HG02610 (cell line): Measurements from ENCODE around the gene PLEKHS1.

ENCODE experiments used
- ATAC-seq: cut with Tn5 transposase; IDR thresholded peaks from one replicate; pipeline ENCODE4 v1.9.1; 2021; ENCODE audit warnings: mild to moderate bottlenecking, moderate library complexity; ENCODE audit not compliant: unreplicated experiment

Gene PLEKHS1

GRCh38 chr10:113751181-113751732, at the start of gene PLEKHS1:
Gene PLEKHS1, plus strand, starts transcription at chr10:113751682. Its CDS starts 3,596 bp downstream, at chr10:113755278.
- ATAC-seq, result no peak

- no peak for ATAC-seq
Measured at GRCh38 chr10:113704637-113705343, 46.7 kb upstream of the PLEKHS1 start.

- ATAC-seq, result no peak
Measured at GRCh38 chr10:113705344-113705652, 46.2 kb upstream of the PLEKHS1 start.

DNA sequence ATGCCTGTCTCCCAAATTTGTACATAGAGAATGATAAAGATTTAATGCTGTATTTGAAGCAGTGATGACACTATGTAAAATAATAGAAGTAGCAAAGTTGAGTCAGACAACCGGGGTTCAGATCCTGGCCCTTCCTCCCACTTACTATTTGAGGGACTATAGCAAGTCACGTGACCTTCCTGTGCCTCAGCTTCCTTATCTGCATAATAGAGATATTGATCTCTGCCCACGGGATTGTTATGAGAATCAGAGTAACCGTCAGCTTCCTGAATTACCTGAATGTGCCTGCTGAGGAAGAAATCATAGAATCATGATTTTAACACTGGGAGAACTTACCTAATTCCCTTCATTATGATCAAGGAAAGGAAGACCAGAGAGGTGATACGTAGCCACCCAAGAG, 44.9 kb upstream of the PLEKHS1 start:
- no peak for ATAC-seq

GRCh38 chr10:113708640-113709039, 42.8 kb upstream of the PLEKHS1 start:
- no peak for ATAC-seq

DNA sequence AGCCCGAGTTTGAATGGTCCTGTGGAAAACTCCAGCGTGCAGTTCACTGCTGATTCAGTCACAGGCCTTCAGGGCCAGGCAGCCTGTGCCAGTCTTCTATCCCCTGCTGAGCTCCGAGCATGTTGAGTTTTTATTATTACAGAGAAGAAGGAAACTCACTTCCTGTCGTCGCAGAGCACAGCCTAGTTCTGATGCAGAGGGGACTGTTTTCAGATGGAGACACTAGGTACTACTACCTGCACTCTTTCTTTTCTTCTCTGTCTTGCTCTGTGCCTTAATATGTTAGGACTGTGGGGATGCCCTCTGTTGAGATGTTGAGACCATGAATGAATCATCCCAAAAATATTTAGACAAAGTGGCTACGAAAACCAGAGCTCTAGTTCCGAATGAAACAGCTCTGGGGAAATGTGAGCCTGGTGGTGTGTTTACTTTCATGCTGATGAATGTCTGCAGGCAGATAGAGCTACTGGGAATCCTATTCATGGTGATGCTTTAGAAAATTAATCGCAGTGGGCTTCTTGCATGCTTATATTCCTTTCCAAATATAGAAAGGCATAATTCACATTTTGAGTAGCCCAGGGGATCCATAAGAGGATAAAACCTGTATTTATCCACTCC, 42.2 kb upstream of the PLEKHS1 start:
- no peak for ATAC-seq

GRCh38 chr10:113711142-113711541, 40.3 kb upstream of the PLEKHS1 start:
- ATAC-seq, result no peak

DNA sequence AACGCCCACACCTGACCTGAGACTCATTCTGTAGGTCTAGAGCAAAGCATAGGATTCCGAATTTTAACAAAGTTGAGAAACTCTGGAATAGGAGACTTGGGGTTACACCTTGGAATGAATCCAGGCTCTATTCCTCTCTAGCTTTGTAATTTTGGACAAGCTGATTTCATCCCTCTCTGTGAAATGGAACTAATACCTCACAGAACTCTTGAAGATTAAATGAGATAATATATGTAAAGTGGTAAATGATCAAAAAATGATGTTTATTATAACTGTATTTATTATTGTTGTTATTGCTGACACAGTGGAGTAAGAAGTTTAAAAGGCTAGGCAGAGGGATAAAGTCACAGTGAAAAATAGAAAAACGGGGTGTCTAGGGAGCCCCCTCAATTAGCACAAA, 39.5 kb upstream of the PLEKHS1 start:
- no peak for ATAC-seq

DNA sequence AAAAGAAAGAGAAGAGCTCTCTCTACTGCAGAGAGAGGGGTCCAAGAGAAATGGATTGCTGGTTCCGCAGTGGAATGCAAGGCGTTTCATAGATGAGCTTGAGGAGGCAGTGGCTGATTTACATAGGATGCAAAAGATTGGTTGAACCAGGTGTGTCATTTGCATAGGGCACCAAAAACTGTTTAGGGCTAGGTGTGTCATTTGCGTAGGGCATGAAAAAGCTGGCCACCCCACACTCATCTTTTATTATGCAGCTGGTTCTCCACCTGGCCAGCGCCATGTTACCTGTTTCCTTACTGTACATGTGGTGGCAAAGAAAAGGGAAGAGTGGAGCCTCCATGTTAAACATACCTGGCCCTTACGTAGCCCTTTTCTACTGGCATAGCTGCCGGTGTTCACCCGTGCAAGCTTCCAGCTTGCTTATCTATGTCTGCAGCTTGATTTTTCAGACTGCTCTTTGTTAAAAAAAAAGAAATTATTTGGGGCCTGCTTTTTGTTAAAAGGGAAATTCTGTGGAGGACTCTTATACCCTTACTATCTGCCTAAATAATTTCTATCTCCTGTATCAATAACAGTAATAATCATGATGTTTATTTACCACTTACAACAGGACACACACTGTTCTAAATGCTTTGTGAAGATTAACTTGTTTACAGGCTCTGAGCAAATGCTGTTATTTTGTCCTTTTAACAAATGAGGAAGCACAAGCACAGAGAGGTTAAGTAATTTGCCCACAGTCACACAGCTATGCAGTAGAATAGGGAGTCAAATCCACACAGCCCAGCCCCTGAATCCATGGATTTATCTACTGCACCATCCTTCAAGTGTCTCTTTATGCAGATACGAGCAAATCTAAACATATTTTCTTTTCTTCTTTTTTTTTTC, 38.5 kb upstream of the PLEKHS1 start:
- no peak for ATAC-seq

- ATAC-seq, result no peak
Measured at GRCh38 chr10:113713640-113713982, 37.9 kb upstream of the PLEKHS1 start.

GRCh38 chr10:113716109-113716910, 35.2 kb upstream of the PLEKHS1 start:
- no peak for ATAC-seq

DNA sequence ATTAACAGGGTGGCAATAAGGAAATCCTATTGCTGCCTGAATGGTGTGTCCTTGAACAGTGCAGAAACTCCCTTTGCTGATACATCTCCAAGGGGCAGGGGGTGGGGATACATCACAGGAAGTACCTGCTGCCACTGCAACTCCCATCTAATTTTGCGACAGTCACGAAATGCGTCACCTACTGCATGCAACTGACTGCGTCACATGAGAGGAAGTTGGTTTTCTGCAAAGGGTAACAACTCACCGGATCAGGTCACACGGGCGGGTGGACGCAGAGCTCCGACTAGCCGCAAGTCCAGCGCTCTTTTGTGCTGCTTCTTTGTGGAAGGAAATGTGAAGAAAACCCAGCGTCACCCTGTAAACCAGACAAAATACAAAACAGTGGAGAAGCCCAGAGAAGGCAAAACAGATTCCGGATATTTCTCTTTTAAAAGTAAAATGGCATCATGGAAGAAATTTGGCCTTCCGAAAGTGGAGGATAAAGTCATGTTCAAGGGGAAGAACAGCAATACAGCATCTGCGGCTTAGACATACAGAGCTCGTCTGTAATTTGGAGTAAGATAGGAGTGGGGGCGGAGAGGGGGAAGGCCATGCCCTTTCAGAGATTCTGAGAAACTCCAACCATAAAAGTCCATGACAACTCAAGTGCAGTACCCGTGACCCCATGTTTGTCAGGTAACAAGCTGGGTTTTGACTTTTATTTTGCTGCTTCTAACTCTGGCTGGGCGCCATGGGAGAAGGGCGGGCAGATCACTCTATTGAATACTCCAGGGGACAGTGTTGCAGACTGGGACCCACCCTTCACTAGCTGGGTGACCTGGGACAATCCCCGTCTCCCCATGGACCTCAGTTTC, 32.3 kb upstream of the PLEKHS1 start:
- no peak for ATAC-seq

- ATAC-seq, result no peak
Measured at GRCh38 chr10:113720386-113720785, 31.1 kb upstream of the PLEKHS1 start.

- no peak for ATAC-seq
Measured at GRCh38 chr10:113732160-113732881, 19.2 kb upstream of the PLEKHS1 start.

DNA sequence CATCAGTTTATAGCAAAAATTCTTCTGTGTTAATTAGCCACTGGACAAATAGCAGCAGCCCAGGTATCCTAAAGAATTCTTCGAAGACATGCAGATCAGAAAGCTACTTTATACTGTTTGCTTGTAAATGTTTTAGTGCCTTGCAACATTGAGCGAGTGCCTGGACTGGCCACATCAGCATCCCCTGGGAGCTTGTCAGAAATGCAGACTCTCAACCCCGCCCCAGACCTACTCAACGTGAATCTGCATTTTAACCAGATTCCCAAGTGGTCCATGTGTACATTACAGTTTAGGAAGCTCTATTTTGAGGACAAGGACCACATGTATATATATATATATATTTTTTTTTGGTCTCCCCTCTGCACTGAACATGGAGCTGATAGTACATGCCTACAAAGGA, 18.5 kb upstream of the PLEKHS1 start:
- no peak for ATAC-seq

GRCh38 chr10:113733635-113734034, 17.8 kb upstream of the PLEKHS1 start:
- ATAC-seq, result no peak

- ATAC-seq, result no peak
Measured at GRCh38 chr10:113735913-113736312, 15.6 kb upstream of the PLEKHS1 start.

DNA sequence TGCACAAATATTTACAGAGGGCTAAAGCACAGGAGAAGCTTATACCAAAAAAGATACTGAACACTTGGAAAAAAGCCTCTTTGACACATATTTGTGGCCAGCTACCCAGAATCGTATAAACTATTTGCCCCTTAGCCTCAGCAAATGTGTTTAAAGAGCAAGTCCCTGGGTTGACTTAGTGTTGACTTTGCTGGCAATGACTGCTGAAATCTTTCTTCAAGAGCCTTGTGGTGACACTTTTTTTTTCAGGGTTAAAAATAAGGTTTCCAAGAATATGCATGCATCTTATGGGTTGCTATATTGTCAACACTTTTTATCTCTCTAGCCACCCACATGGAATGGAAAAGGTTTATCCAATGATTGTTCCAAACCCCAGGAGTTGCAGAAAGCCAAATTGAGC, 14.9 kb upstream of the PLEKHS1 start:
- no peak for ATAC-seq

- ATAC-seq, result no peak
Measured at GRCh38 chr10:113739031-113739430, 12.5 kb upstream of the PLEKHS1 start.
